Liver (tissue), 9 donors: Measurements from ENCODE around the gene TOGARAM1. TPM values are rescaled to one million over a fixed set of nuclear protein-coding genes. Genes with fewer than 3 reads are reported as not detected.

Source experiments
- DNase-seq: peaks from one replicate; pipeline ENCODE4 v3.0.0-alpha.2; 2017; ENCODE audit warnings: low spot score
- H3K27ac ChIP-seq, 2 donors: one replicate each; pipeline ENCODE4 v1.7.0; 2013; ENCODE audit warnings: inconsistent platforms in 2 of 2, low read length in 2 of 2, control low read depth in 1 of 2, low read depth in 1 of 2, mild to moderate bottlenecking in 1 of 2
- H3K27me3 ChIP-seq, 4 donors: one replicate each; pipeline versions ENCODE4 v1.6.1 to v1.7.0; 2013; ENCODE audit warnings: low read length in 3 of 4, inconsistent platforms in 1 of 4, mild to moderate bottlenecking in 1 of 4, moderate library complexity in 1 of 4; ENCODE audit not compliant: control insufficient read depth in 4 of 4, insufficient read depth in 4 of 4
- H3K36me3 ChIP-seq, 4 donors: one replicate each; pipeline versions ENCODE4 v1.6.1 to v1.7.0; 2013; ENCODE audit warnings: low read length in 3 of 4, mild to moderate bottlenecking in 3 of 4, low read depth in 1 of 4, moderate library complexity in 1 of 4; ENCODE audit not compliant: control insufficient read depth in 4 of 4, insufficient read depth in 3 of 4
- H3K4me1 ChIP-seq, 4 donors: one replicate each; pipeline versions ENCODE4 v1.6.1 to v1.7.0; 2013; ENCODE audit warnings: low read length in 3 of 4, mild to moderate bottlenecking in 3 of 4, moderate library complexity in 1 of 4; ENCODE audit not compliant: control insufficient read depth in 4 of 4, insufficient read depth in 4 of 4
- H3K4me3 ChIP-seq, 3 donors: one replicate each; pipeline versions ENCODE4 v1.6.1 to v1.7.0; 2013; ENCODE audit warnings: low read length in 3 of 3, control low read depth in 1 of 3, low read depth in 1 of 3, mild to moderate bottlenecking in 1 of 3
- H3K9ac ChIP-seq, 2 donors: one replicate each; pipeline ENCODE4 v1.7.0; 2013; ENCODE audit warnings: low read length in 2 of 2, mild to moderate bottlenecking in 2 of 2, moderate library complexity in 2 of 2, control low read depth in 1 of 2, low read depth in 1 of 2
- H3K9me3 ChIP-seq, 4 donors: one replicate each; pipeline versions ENCODE4 v1.6.1 to v1.7.0; 2013; ENCODE audit warnings: low read length in 3 of 4; ENCODE audit not compliant: control insufficient read depth in 4 of 4
- CTCF ChIP-seq: fragments of 150-350 bp; IDR thresholded peaks from 2 replicates; pipeline ENCODE4 v1.5.1; 2017; ENCODE audit warnings: improper control_type of control experiment, low read depth, low read length; ENCODE audit not compliant: missing input control
- EGR1 ChIP-seq, 2 donors: IDR thresholded peaks; 2 replicates each; pipeline ENCODE4 v1.6.1; 2016 to 2018; ENCODE audit warnings: antibody characterized with exemption in 2 of 2, low read depth in 2 of 2
- FOXA1 ChIP-seq: IDR thresholded peaks from 2 replicates; pipeline ENCODE4 v1.6.1; 2016; ENCODE audit warnings: antibody characterized with exemption
- FOXA2 ChIP-seq: IDR thresholded peaks from 2 replicates; pipeline ENCODE4 v1.6.1; 2016; ENCODE audit warnings: antibody characterized with exemption
- GABPA ChIP-seq, 2 donors: IDR thresholded peaks in 1 of 2; conservative IDR thresholded peaks in 1 of 2; 2 replicates each; pipeline ENCODE4 v1.6.1; 2016; ENCODE audit warnings: antibody characterized with exemption in 2 of 2, mild to moderate bottlenecking in 1 of 2, moderate library complexity in 1 of 2
- HNF4A ChIP-seq, 2 donors: conservative IDR thresholded peaks; 2 replicates each; pipeline ENCODE4 v1.6.1; 2016; ENCODE audit warnings: antibody characterized with exemption in 2 of 2, mild to moderate bottlenecking in 2 of 2
- JUND ChIP-seq, 2 donors: IDR thresholded peaks; 2 replicates each; pipeline ENCODE4 v1.6.1; 2016; ENCODE audit warnings: antibody characterized with exemption in 2 of 2
- MAX ChIP-seq: IDR thresholded peaks from 2 replicates; pipeline ENCODE4 v1.6.1; 2016; ENCODE audit warnings: antibody characterized with exemption
- NR2F2 ChIP-seq: IDR thresholded peaks from 2 replicates; pipeline ENCODE4 v1.6.1; 2016; ENCODE audit warnings: antibody characterized with exemption
- REST ChIP-seq: IDR thresholded peaks from 2 replicates; pipeline ENCODE4 v1.6.1; 2016; ENCODE audit warnings: antibody characterized with exemption, mild to moderate bottlenecking
- RXRA ChIP-seq, 2 donors: IDR thresholded peaks; 2 replicates each; pipeline ENCODE4 v1.6.1; 2017 to 2018; ENCODE audit warnings: antibody characterized with exemption in 2 of 2, mild to moderate bottlenecking in 1 of 2
- SP1 ChIP-seq: IDR thresholded peaks from 2 replicates; pipeline ENCODE4 v1.6.1; 2018; ENCODE audit warnings: antibody characterized with exemption, mild to moderate bottlenecking
- TAF1 ChIP-seq: conservative IDR thresholded peaks from 2 replicates; pipeline ENCODE4 v1.6.1; 2016; ENCODE audit warnings: antibody characterized with exemption, mild to moderate bottlenecking
- YY1 ChIP-seq: IDR thresholded peaks from 2 replicates; pipeline ENCODE4 v1.6.1; 2016; ENCODE audit warnings: antibody characterized with exemption, mild to moderate bottlenecking
- ZBTB33 ChIP-seq: IDR thresholded peaks from 2 replicates; pipeline ENCODE4 v1.6.1; 2016; ENCODE audit warnings: antibody characterized with exemption
- WGBS: extraction: QIAGEN DNeasy Blood & Tissue Kit; methylation state at CpG from one replicate; pipeline ENCODE4 v1.1.7; 2013; 5-methylcytosine and 5-hydroxymethylcytosine counted together
- polyA plus RNA-seq, 2 donors: library from polyadenylated mRNA; stranded (reverse) in 1 of 2; unstranded in 1 of 2; fragments of 200-250 nt in 1 of 2; fragments of >200 nt in 1 of 2; fragmentation: Nextera tagmentation in 1 of 2; extraction: Ambion mirVana in 1 of 2; gene quantifications; one replicate each; pipeline versions ENCODE4 v1.2.1 to v1.2.3, GENCODE V29; 2013 to 2015
- total RNA-seq, 2 donors: library from RNA; depleted of rRNA; stranded (reverse); fragments of >200 nt; gene quantifications; one replicate each; pipeline ENCODE4 v1.2.3, GENCODE V29; 2014
- donor health status: healthy.
- donor health status: healthy.
- donor health status: healthy.
- donor health status: healthy.
- donor health status: healthy.

TOGARAM1 gene
- total and polyA plus RNA-seq, 4 donors, result 2.5 to 12.7 (median 7.5) TPM

GRCh38 chr14:45065956-45066355 is 104.0 kb downstream of the TOGARAM1 start:
- no peak overlapping the region for H3K4me3 ChIP-seq
- no peak overlapping the region for H3K9ac ChIP-seq
- H3K27me3 ChIP-seq, result no peaks in the 10 kb centered on the region
- WGBS, result 90% methylated on average over 2 of the region's 2 CpGs
- no peaks in the 10 kb centered on the region for H3K4me1 ChIP-seq
- no peak for DNase-seq
- H3K27ac ChIP-seq, result no peak overlapping the region
- peaks cover 0 to 3% (median 1%) of the 10 kb centered on the region in 4 donors for H3K36me3 ChIP-seq
- TF ChIP-seq GABPA (IDR thresholded peaks at IDR 0.05 in 1 of 2, conservative IDR thresholded peaks at IDR 0.05 in 1 of 2), result no peak
- TF ChIP-seq YY1, result no peak
- no peak for TF ChIP-seq FOXA1
- no peak for TF ChIP-seq JUND (IDR thresholded peaks at IDR 0.05)
- no peak for TF ChIP-seq SP1
- H3K9me3 ChIP-seq, result no peaks in the 10 kb centered on the region

GRCh38 chr14:45066667-45067066 is 104.7 kb downstream of the TOGARAM1 start:
- no peak overlapping the region for H3K4me3 ChIP-seq
- DNase-seq, result no peak
- WGBS, result 97% methylated on average over 3 of the region's 3 CpGs

More at GRCh38 chr14:45066667-45067066, 104.7 kb downstream of the TOGARAM1 start:
- no peaks in the 10 kb centered on the region for H3K27me3 ChIP-seq
- no peak overlapping the region for H3K27ac ChIP-seq
- TF ChIP-seq ZBTB33 (no peak), YY1 (no peak), MAX (no peak), CTCF (no peak), SP1 (no peak), EGR1 (IDR thresholded peaks at IDR 0.05; ENCODE audit: low read depth in 2 of 2) (no peak), RXRA (IDR thresholded peaks at IDR 0.05) (no peak), GABPA (IDR thresholded peaks at IDR 0.05 in 1 of 2, conservative IDR thresholded peaks at IDR 0.05 in 1 of 2) (no peak), JUND (IDR thresholded peaks at IDR 0.05) (no peak), TAF1 (no peak), FOXA2 (no peak), HNF4A (conservative IDR thresholded peaks at IDR 0.05) (no peak), REST (no peak), NR2F2 (no peak)
- H3K36me3 ChIP-seq, result peaks cover 0 to 3% (median 1%) of the 10 kb centered on the region in 4 donors
- H3K9ac ChIP-seq, result no peak overlapping the region
- H3K4me1 ChIP-seq, result no peaks in the 10 kb centered on the region
- no peaks in the 10 kb centered on the region for H3K9me3 ChIP-seq
